H9 (cell line): ENCODE data around the gene HPGD. TPM values are rescaled to one million over a fixed set of nuclear protein-coding genes. Genes with fewer than 3 reads are reported as not detected.

Source experiments
- DNase-seq: peaks from one replicate; pipeline ENCODE4 v3.0.0-alpha.2; 2017
- H2AFZ ChIP-seq: one replicate; pipeline ENCODE4 v1.6.1; 2013; ENCODE audit warnings: mild to moderate bottlenecking, low read length, control low read depth, moderate library complexity
- H2AK5ac ChIP-seq: 2 replicates; pipeline ENCODE4 v1.6.1; 2013; ENCODE audit warnings: low read length, control low read depth, mixed read lengths; ENCODE audit not compliant: insufficient read length
- H2BK120ac ChIP-seq: one replicate; pipeline ENCODE4 v1.6.1; 2013; ENCODE audit warnings: low read depth, mild to moderate bottlenecking, low read length, control low read depth, inconsistent platforms; ENCODE audit not compliant: poor library complexity, severe bottlenecking
- H2BK12ac ChIP-seq: 2 replicates; pipeline ENCODE4 v1.6.1; 2013; ENCODE audit warnings: low read length, control low read depth, mixed read lengths, low read depth; ENCODE audit not compliant: insufficient read length
- H2BK15ac ChIP-seq: 2 replicates; pipeline ENCODE4 v1.6.1; 2013; ENCODE audit warnings: low read depth, low read length, control low read depth
- H2BK20ac ChIP-seq: one replicate; pipeline ENCODE4 v1.6.1; 2013; ENCODE audit warnings: low read depth, mild to moderate bottlenecking, low read length, control low read depth, inconsistent platforms; ENCODE audit not compliant: poor library complexity, severe bottlenecking
- H2BK5ac ChIP-seq: 2 replicates; pipeline ENCODE4 v1.6.1; 2013; ENCODE audit warnings: low read length, control low read depth, mixed read lengths; ENCODE audit not compliant: insufficient read length
- H3K14ac ChIP-seq: 2 replicates; pipeline ENCODE4 v1.6.1; 2013; ENCODE audit warnings: low read length, control low read depth; ENCODE audit not compliant: insufficient read depth
- H3K18ac ChIP-seq: 2 replicates; pipeline ENCODE4 v1.6.1; 2013; ENCODE audit warnings: low read depth, mild to moderate bottlenecking, mixed read lengths, low read length, control low read depth; ENCODE audit not compliant: insufficient read length
- H3K23ac ChIP-seq: 2 replicates; pipeline ENCODE4 v1.6.1; 2013; ENCODE audit warnings: low read length, control low read depth, mixed read lengths, low read depth; ENCODE audit not compliant: insufficient read length
- H3K23me2 ChIP-seq: 2 replicates; pipeline ENCODE4 v1.6.1; 2013; ENCODE audit warnings: low read depth, mild to moderate bottlenecking, mixed read lengths, low read length, control low read depth; ENCODE audit not compliant: insufficient read length, poor library complexity, severe bottlenecking
- H3K27ac ChIP-seq: 2 replicates; pipeline ENCODE4 v1.5.1; 2013; ENCODE audit warnings: low read length, control low read depth, mixed read lengths, low read depth; ENCODE audit not compliant: insufficient read length
- H3K27me3 ChIP-seq: 2 replicates; pipeline ENCODE4 v1.6.1; 2013; ENCODE audit warnings: low read length, control low read depth, inconsistent platforms; ENCODE audit not compliant: insufficient read depth
- H3K4ac ChIP-seq: 2 replicates; pipeline ENCODE4 v1.6.1; 2013; ENCODE audit warnings: low read depth, mild to moderate bottlenecking, control low read depth, inconsistent platforms, low read length, moderate library complexity
- H3K4me1 ChIP-seq: 2 replicates; pipeline ENCODE4 v1.6.1; 2013; ENCODE audit warnings: low read length, control low read depth, inconsistent platforms; ENCODE audit not compliant: insufficient read depth
- H3K4me2 ChIP-seq: 2 replicates; pipeline ENCODE4 v1.6.1; 2013; ENCODE audit warnings: low read length, control low read depth, mixed read lengths; ENCODE audit not compliant: insufficient read length, insufficient read depth
- H3K56ac ChIP-seq: 2 replicates; pipeline ENCODE4 v1.6.1; 2013; ENCODE audit warnings: low read depth, mild to moderate bottlenecking, mixed read lengths, low read length, control low read depth; ENCODE audit not compliant: insufficient read length
- H3K79me1 ChIP-seq: 2 replicates; pipeline ENCODE4 v1.6.1; 2013; ENCODE audit warnings: low read depth, mild to moderate bottlenecking, moderate library complexity, low read length, control low read depth, inconsistent platforms; ENCODE audit not compliant: insufficient read depth, poor library complexity, severe bottlenecking
- H3K79me2 ChIP-seq: 2 replicates; pipeline ENCODE4 v1.6.1; 2013; ENCODE audit warnings: low read length, control low read depth, inconsistent platforms; ENCODE audit not compliant: insufficient read depth
- H3K9ac ChIP-seq: 2 replicates; pipeline ENCODE4 v1.6.1; 2013; ENCODE audit warnings: low read length, control low read depth, mixed read lengths; ENCODE audit not compliant: insufficient read length; ENCODE audit errors: extremely low read depth
- H3K9me3 ChIP-seq: one replicate; pipeline ENCODE4 v1.6.1; 2013; ENCODE audit warnings: low read depth, low read length, inconsistent platforms; ENCODE audit not compliant: control insufficient read depth
- H3T11ph ChIP-seq: one replicate; pipeline ENCODE4 v1.6.1; 2013; ENCODE audit warnings: mild to moderate bottlenecking, low read length, control low read depth, inconsistent platforms
- H4K20me1 ChIP-seq: one replicate; pipeline ENCODE4 v1.6.1; 2013; ENCODE audit not compliant: control insufficient read depth, insufficient read length, insufficient read depth
- H4K5ac ChIP-seq: 2 replicates; pipeline ENCODE4 v1.6.1; 2013; ENCODE audit warnings: low read depth, mild to moderate bottlenecking, mixed read lengths, low read length, control low read depth; ENCODE audit not compliant: insufficient read length
- H4K8ac ChIP-seq: replicated peaks from 2 replicates; pipeline ENCODE4 v1.6.1; 2013; ENCODE audit warnings: low read length, control low read depth, mixed read lengths, low read depth; ENCODE audit not compliant: insufficient read length
- H4K91ac ChIP-seq: 2 replicates; pipeline ENCODE4 v1.6.1; 2013; ENCODE audit warnings: low read depth, mild to moderate bottlenecking, moderate library complexity, mixed read lengths, low read length, control low read depth; ENCODE audit not compliant: insufficient read length
- H3K27ac Mint-ChIP-seq, 3 experiments: 2 replicates in 2 of 3; 3 replicates in 1 of 3; pipeline ENCODE4 v1.8.0; 2020 to 2021; ENCODE audit warnings: mixed read lengths in 3 of 3, mild to moderate bottlenecking in 1 of 3, moderate library complexity in 1 of 3
- H3K27me3 Mint-ChIP-seq: 2 replicates; pipeline ENCODE4 v1.8.0; 2021; ENCODE audit warnings: low read depth, mild to moderate bottlenecking, moderate library complexity, mixed read lengths
- H3K36me3 Mint-ChIP-seq, 3 experiments: 2 replicates in 2 of 3; 3 replicates in 1 of 3; pipeline ENCODE4 v1.8.0; 2020 to 2021; ENCODE audit warnings: low read depth in 3 of 3, mixed read lengths in 3 of 3; ENCODE audit not compliant: insufficient read depth in 1 of 3
- H3K4me1 Mint-ChIP-seq, 2 experiments: 2 replicates each; pipeline ENCODE4 v1.8.0; 2020; ENCODE audit warnings: mixed read lengths in 2 of 2
- H3K4me3 Mint-ChIP-seq, 2 experiments: 2 replicates in 1 of 2; 3 replicates in 1 of 2; pipeline ENCODE4 v1.8.0; 2020 to 2021; ENCODE audit warnings: mild to moderate bottlenecking in 2 of 2, mixed read lengths in 2 of 2, moderate library complexity in 1 of 2
- H3K9me3 Mint-ChIP-seq, 2 experiments: 2 replicates in 1 of 2; 3 replicates in 1 of 2; pipeline ENCODE4 v1.8.0; 2020; ENCODE audit warnings: mild to moderate bottlenecking in 2 of 2, mixed read lengths in 2 of 2, moderate library complexity in 1 of 2
- CTCF ChIP-seq: fragments of 200-600 bp; sonication (generic); conservative IDR thresholded peaks from 3 replicates; pipeline ENCODE4 v1.8.0; 2021; ENCODE audit warnings: antibody characterized with exemption, mild to moderate bottlenecking
- WGBS: extraction: QIAGEN DNeasy Blood & Tissue Kit; methylation state at CpG from one replicate; pipeline ENCODE4 v1.1.7; 2013; ENCODE audit warnings: missing lambda C conversion rate, low lambda C conversion rate, mixed read lengths; ENCODE audit not compliant: insufficient read length; ENCODE audit errors: extremely low coverage; 5-methylcytosine and 5-hydroxymethylcytosine counted together
- total RNA-seq: library from RNA; stranded (reverse); gene quantifications from 2 replicates; pipeline ENCODE4 v1.2.1, GENCODE V29; 2021

The HPGD gene
- total RNA-seq, 1 experiment from 2014 or later: 16.8 TPM

- Mint-ChIP-seq H3K9me3 (no peaks in the 10 kb centered on the region), H3K4me3 (no peak overlapping the region), H3K27me3 (no peaks in the 10 kb centered on the region), H3K4me1 (no peaks in the 10 kb centered on the region), H3K36me3 (peaks cover 0 to 8% (median 0%) of the 10 kb centered on the region in 3 experiments; a peak in 4 of 7 replicates), H3K27ac (no peak overlapping the region)
- Histone ChIP-seq H3K56ac (no peak overlapping the region), H2BK15ac (no peak overlapping the region), H2BK20ac (no peak overlapping the region), H4K20me1 (no peaks in the 10 kb centered on the region), H4K8ac (no peak overlapping the region), H4K5ac (no peak overlapping the region), H2AFZ (no peak overlapping the region), H3K79me2 (no peaks in the 10 kb centered on the region), H3K18ac (no peak overlapping the region), H3K23ac (no peak overlapping the region), H3K4me2 (no peak overlapping the region), H3K4me1 (no peaks in the 10 kb centered on the region), H3T11ph (no peak overlapping the region), H3K23me2 (no peaks in the 10 kb centered on the region), H2BK5ac (no peak overlapping the region), H3K14ac (no peak overlapping the region), H3K9ac (no peak overlapping the region), H3K9me3 (no peaks in the 10 kb centered on the region), H3K27ac (no peak overlapping the region), H2BK12ac (no peak overlapping the region), H2AK5ac (no peak overlapping the region), H3K4ac (no peak overlapping the region), H4K91ac (no peak overlapping the region), H3K27me3 (no peaks in the 10 kb centered on the region), H3K79me1 (no peaks in the 10 kb centered on the region), H2BK120ac (no peak overlapping the region)
- TF ChIP-seq CTCF: no peak
- WGBS: no CpG with 5 or more reads among the region's 10 CpGs
- no peak for DNase-seq
Observed at GRCh38 chr4:174540175-174540574, 17.9 kb upstream of the HPGD start.
